HG02970 (cell line): ENCODE results near the gene BLID.

Experiments
- ATAC-seq: cut with Tn5 transposase; IDR thresholded peaks from one replicate; pipeline ENCODE4 v1.9.1; 2021; ENCODE audit warnings: mild to moderate bottlenecking, moderate library complexity, moderate number of reproducible peaks; ENCODE audit not compliant: unreplicated experiment, low FRiP score

BLID gene

DNA sequence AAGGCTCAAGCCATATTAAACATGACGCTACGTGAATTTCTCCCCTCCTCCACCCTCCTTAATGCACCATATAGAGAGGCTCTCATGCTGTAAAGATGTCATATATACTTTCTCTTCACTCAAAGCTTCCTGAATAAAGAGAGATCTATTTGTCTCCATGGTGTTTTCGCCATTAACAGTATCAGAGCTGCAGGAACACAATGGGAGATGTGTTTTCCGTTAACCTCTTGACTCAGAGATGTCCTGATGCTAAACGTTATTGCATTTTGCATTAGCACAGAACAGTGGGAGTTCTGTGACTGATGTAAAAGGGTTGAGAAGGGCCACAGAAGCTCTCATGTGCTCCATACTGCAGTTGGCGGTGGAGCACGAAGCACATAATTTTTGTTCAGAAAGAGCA is 25.7 kb upstream of the BLID start:
- no peak for ATAC-seq

DNA sequence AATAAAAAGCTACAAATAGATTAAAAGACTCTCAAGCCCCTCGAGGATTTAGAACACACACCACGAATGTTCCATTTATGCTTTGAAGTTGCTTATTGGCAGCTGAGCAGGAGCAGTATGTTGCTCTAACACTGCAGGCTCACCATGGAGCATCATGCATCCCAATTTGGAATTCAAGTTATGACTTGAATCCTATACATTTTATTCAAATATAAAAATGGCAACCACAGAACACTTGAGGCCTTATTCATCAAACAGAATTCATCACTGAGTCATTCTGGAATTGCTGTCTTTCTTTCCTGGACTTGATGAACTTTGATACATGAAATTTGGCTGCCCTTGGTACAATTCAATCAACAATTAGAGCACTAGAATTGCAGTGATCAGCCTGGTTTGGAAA is 24.5 kb upstream of the BLID start:
- no peak for ATAC-seq

- no peak for ATAC-seq
Observed at GRCh38 chr11:122139595-122139866, 23.5 kb upstream of the BLID start.

- no peak for ATAC-seq
Observed at GRCh38 chr11:122138744-122139594, 23.0 kb upstream of the BLID start.

GRCh38 chr11:122137078-122137793 is 21.2 kb upstream of the BLID start:
- no peak for ATAC-seq

DNA sequence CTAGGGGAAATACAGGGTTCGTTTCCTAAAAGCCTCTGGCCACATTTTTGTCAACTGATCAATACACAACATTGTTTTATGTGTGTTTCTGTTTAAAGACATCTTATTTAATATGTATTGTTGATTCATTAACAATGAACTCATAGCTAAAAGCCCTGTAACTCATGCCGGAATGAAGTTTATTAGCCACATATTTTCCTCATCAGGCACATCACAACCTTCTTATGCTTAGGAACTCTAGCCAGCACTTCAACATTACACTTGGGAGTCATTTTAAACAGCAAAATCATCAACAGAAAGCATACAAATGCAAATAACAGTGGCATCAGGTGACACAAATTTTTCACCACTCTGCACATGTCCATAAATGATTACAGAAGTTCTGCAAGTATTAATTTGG is 15.1 kb upstream of the BLID start:
- no peak for ATAC-seq

DNA sequence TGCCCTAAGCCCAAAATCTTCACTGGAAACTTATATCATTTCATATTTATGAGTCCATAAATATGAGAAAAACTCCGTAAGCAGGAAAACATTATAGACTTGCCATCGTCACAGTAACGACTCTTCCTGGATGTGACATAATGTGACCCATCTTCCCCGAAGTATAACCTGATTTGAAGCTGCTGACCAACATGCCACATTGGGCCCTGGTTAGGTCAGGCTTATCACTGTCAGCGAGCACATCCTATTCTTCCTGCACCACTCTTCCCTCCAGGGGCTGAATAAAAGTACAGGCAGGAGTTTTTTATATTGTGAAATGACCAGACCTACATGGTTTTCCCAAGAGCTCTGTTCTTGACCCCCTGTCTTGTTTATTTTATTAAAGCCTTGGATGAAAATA is 12.1 kb upstream of the BLID start:
- no peak for ATAC-seq

DNA sequence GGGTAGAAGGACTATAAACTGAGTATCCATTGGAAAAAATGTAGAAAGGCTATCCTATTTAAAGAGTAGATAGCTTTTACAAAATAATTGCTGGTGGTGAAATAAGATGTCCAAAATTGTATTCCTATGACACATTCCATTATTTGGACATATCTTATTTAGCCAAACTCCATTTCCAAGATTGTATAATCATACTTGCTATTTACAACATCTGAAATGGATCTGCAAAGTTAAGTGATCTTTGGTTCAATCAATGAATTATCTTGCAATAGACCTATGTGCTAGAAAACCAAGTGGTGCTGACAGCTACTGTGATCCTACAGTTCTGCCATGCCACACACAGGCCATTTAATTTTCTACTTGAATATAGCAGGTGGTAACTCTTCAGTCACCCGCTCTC is 11.0 kb upstream of the BLID start:
- no peak for ATAC-seq

GRCh38 chr11:122126024-122126688 is 10.1 kb upstream of the BLID start:
- no peak for ATAC-seq

GRCh38 chr11:122123263-122123929 is 7.4 kb upstream of the BLID start:
- ATAC-seq = no peak

- no peak for ATAC-seq
Observed at GRCh38 chr11:122122179-122122578, 6.2 kb upstream of the BLID start.

- no peak for ATAC-seq
Observed at GRCh38 chr11:122120096-122120495, 4.1 kb upstream of the BLID start.

DNA sequence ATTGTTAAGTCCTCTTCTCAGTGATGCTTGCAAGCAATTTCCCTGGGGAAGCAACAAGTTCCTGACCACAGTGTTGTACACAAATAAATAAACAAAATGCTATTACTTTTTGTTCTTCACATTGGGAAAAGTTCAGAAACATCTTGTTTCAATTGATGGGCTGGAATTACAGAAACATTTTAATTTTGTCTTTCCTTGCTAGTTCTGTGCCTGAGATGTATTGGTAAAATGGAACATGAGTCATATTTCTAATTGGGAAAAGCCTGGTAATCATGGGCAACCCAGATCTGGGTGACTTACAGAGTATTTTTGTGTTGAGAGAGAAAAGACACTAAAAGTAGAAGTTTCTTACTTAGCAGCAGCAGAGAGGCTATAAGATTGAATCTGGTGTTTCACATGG is 576 bp upstream of the BLID start:
- no peak for ATAC-seq

GRCh38 chr11:122114976-122115375 is 1.0 kb downstream of the BLID start:
- no peak for ATAC-seq

- ATAC-seq = no peak
Observed at GRCh38 chr11:122113836-122114825, 1.9 kb downstream of the BLID start.

DNA sequence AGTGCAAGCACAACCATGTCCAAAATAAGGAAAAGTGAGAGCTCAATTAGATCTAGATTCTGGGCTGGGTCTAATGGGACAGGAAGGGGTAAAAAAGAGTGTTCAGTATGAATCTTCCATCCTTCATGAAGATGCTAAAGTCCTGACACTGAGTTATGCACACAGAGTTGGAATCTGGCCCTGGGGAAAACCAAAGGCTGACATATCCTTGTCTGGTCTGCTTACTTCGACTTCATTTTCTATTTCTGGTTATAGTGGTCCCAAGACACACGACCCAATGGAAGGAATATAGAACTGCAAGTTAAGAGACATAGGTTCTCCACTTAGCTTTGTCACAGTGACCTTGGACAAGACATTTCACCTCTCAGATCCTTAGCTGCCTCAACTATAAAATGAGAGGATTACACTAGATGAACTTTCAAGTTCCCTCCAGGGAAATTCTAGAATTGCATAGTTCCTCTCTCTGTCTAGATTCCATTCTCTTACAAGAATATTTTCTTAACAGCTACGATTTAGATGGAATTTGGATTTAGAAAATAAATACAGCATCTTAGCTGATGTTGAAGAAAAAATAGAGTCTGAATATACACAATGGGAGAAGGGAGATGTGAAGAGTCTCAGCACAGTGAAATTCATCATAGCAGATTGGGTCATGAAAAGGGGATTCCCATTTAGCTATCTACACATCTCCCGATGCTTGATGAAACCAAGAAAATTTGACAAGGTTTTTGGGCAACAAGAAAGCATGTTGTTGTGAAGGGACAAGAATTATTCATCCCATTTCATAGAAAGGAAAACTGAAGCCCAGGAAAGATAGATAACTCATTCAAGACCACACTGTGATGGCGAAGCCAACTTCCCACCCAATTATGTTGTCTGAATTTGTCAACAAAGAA is 3.3 kb downstream of the BLID start:
- no peak for ATAC-seq

DNA sequence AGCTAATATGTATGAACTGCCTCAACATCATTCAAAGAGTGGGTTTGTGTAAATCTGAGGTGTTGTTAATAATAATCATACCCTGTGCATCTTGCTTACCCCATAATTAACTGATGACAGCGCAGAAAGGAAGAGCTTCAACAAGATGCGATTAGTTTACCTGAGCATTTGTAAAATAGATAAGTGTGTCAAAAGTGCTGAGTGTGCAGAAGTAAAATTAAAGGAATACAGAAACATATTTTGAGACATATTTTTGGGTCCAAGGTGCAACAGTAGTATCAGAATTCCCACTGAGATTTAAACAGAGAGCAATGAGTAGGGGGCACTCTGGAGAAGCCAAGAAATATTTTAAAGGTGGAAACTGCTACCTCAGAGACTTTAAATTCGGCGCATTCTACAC is 6.1 kb downstream of the BLID start:
- ATAC-seq = no peak

DNA sequence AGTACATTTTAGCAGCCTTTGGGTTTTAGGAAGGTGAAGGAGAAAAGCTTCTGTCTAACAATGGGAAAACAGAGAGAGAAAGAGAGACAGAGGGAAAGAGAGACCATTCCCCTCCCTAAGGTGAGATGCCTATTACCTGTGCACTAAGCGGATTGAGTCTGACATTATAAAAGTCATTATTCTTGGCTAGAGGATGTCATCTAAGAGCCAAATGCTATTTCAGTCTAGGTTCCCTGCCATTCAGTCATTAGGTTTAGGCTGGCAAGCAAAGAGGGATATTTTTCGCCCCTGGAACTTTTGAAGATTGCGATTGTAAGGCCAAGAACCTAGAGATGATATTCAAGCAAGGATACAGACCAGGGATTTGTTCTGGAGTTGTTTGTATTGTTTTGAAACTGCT is 7.2 kb downstream of the BLID start:
- ATAC-seq = no peak

DNA sequence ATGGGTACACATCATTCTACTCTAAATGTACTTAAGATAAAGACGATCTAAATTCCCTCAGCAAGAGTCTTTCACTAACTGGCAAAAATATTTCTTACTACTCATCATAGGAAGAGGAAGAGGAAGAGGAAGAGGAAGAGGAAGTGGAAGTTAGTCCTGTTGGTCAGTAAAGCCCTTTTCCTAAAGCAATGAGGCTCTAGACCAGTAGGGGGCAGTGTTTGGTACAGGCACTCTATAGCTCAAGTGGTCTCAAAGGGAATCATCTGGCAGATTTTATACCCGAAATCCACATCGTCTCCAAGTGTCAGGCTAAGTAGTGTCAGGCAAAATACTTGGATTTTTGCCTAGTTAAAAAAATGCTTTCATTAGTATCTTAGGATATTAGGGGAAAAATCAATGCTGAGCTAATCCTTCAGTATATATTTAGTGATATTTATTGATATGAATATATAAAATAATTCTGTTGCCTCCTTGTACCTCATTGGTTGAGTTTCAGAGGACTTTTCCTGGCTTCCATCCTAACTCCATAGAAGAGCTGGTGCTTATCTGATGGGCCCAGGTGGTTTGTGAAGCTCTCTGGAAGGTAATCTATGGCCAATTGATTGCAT is 7.7 kb downstream of the BLID start:
- ATAC-seq = no peak
